Lung microvascular endothelial cell (primary cell): ENCODE measurements around the gene COL9A1. TPM values are rescaled to one million over a fixed set of nuclear protein-coding genes. Genes with fewer than 3 reads are reported as not detected.
"Not testable (repeated sequence)": the region's sequence is repeated elsewhere in the genome, so short reads cannot be mapped to it uniquely, and the experiment has no call there.

Source experiments
- DNase-seq, 2 donors: peaks; one replicate each; pipeline versions ENCODE4 v3.0.0 to v3.0.0-alpha.2; 2010; ENCODE audit warnings: low read depth in 2 of 2
- total RNA-seq: library from RNA; depleted of rRNA; stranded (reverse); fragments of >200 nt; gene quantifications from 2 replicates; pipeline ENCODE4 v1.2.1, GENCODE V29; 2014

The COL9A1 gene
- total RNA-seq, result not detected in 2 replicates

DNA sequence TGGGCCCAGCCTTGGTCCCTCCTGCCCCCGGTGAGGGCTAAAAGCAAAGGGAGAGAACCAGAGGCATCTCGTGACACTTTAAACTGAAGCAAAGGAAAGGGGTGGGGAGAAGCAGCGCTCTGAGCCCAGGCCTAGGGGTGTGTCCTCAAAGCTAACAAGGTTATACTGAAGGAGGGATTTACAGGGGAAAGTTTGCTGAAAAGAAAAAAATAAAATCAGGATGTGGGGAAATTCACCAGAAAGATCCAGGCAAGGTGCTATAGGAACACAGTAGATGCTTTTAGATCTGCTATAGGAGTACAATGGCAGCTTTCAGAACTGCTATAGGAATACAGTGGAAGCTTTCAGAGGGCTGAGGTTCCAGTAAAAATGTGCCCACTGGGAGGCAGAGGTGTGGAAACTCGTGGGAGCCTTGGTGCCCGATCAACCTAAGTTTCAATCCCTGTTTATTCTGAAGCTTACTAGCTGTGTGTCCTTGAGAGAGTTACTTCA is at the start of gene COL9A1:
COL9A1 (minus strand) TSS at position 51 of the 492 bp plus-strand sequence. CDS start 160 bp downstream, outside the sequence.
- DNase-seq, result no peak

DNA sequence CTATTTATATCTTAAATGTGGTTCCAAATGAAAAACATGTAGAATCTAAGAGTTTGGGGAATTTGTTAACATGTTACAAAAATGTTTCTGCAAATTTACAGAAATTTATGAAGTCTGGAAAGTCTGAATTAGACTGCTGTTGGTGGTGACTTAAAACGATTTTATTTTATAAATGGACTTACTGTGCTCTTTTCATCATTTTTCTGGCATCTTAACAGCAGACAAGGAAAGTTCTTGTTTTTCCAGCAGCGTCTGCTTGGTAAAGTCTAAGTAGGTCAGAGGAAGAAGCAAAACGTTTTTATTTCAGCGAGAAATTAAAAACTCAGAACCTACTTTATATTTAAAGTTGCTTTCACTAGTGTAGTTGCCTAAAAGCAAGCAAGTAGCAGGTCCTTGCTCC is 48.6 kb upstream of the COL9A1 start:
- DNase-seq, result no peak

DNA sequence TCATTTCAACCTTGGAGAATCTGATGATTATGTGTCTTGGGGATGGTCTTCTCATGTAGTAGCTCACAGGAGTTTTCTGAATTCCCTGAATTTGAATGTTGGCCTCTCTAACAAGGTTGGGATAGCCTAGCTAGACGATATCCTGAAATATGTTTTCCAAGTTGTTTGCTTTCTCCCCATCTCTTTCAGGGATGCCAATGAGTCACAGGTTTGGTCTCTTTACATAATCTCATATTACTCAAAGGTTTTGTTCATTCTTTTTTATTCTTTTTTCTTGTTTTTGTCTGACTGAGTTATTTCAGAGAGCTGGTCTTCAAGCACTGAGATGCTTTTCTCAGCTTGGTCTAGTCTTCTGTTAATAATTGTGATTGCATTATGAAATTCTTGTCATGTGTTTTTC is 42.7 kb upstream of the COL9A1 start:
- no peak for DNase-seq

DNA sequence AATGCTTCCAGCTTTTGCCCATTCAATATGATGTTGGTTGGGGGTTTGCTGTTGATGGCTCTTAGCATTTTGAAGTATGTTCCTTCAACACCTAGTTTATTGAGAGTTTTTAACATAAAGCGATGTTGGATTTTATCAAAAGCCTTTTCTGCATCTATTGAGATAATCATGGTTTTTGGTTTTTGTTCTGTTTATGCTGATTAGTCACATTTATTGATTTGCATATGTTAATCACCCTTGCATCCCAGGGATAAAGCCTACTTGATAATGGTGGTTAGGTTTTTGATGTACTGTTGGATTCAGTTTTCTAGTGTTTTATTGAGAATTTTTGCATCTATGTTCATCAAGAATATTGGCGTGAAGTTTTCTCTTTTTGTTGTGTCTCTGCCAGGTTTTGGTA is 40.4 kb upstream of the COL9A1 start:
- DNase-seq, result no peak

DNA sequence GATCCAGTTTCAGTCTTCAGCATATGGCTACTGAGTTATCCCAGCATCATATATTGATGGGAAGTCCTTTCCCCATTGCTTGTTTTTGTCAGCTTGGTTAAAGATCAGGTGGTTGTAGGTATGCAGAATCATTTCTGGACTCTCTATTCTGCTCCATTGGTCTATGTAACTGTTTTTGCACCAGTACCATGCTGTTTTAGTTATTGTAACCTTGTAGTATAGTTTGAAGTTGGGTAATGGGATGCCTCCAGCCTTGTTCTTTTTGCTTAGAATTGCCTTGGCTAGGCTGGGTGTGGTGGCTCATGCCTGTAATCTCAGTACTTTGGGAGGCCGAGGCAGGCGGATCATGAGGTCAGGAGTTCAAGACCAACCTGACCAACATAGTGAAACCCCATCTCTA is 36.9 kb upstream of the COL9A1 start:
- DNase-seq, result not testable (repeated sequence)

DNA sequence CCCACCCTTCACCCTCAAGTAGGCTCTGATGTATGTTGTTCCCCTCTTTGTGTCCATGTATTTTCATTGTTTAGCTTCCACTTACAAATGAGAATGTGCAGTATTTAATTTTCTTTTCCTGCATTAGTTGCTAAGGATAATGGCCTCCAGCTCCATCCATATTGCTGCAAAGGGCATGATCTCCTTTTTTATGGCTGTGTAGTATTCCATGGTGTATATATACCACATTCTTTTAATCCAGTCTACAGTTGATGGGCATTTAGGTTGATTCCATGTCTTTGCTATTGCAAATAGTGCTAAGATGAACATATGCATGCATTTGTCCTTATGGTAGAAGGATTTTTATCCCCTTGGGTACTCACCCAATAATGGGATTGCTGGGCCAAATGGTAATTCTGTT is 35.9 kb upstream of the COL9A1 start:
- no peak for DNase-seq

DNA sequence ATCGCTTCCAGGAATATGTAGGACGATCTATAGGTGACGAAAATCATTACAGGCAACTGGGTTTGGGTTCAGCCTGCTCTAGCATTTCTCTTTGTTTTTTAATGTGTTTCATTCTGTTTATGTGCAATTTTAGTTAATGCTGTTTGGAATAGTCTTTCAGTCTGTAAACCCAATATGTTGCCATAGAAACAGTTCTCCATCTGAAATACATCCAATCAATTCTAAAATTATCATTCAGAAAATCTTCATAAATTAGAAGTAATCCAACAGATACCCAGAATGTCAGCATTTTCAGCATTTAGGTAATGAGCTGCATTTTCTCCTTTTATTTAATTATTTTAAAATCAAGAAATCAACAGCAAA is 34.8 kb upstream of the COL9A1 start:
- DNase-seq, result no peak

DNA sequence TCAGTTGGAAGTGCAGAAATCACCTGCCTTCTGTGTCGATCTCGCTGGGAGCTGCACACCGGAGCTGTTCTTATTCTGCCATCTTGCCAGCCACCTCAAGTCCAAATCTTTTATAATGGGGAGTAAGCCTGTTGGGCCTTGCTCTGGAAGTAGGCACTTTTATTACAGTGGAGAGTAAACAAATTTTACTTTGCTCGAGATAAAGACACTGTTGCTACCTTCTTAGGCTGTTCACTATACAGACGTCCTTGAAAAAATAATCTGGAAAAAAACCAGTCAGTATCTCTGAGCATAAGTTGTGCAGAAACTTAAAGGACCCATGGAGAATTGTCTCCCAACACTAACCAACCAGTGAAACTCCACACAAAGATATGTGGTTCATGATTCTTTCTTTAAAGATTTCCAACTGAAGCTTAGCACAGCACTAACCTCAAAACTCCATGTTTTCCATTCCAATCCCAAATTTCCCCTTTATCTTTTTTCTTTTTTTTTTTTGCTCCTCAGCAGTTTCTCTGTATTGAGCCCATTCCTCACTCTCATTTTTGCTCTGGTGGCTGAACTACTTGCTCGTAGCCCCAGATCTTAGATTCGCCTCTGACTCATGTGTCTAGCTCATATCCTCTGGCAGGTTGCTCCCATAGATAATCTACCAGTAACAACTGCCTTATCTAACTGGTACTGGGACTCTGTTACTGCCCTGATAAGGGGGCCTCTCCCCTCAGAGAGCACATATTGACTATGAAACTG is 34.3 kb upstream of the COL9A1 start:
- DNase-seq, result no peak

DNA sequence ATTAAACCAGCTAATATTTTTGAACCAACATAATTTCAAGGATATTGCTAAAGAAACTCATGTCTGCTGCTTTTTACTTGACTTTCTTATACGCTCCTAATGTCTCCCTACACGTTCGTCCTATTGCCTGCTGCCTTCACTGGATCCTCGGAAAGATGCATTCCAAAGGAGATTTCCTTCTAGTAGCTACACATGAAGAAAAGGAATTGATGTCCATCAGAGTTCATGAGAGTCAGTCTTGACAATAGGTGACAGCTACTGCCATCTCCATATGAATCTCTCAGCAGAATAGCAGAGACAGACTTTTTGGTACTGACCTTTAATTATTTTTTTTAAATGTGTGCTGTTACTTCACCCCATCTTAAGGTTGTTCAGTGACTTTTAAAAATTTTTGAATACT is 24.2 kb upstream of the COL9A1 start:
- no peak for DNase-seq

DNA sequence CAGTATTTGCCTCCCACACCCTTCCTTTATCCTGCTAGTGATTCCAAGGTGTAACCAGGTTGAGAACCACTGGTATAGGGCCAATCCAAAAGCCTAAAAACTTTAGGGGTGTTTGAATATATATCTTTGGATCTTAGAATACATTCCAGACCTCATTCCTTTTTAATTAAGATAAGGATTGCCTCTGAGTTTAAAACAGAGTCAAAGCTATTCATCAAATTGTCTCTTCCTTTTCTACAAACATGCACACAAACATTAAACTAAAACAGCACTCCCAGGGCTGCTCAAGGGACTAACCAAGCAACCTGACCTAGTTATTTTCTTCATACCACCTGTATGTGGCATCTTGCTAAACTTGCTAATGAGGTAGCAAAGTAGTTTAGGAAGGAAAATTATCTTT is 22.1 kb upstream of the COL9A1 start:
- DNase-seq, result no peak

DNA sequence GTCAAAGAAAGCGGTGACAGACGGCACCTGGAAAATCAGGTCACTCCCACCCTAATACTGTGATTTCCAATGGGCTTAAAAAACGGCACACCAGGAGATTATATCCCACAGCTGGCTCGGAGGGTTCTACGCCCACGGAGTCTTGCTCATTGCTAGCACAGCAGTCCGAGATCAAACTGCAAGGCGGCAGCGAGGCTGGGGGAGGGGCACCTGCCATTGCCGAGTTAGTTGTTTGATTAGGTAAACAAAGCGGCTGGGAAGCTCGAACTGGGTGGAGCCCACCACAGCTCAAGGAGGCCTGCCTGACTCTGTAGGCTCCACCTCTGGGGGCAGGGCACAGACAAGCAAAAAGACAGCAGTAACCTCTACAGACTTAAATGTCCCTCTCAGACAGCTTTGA is 14.9 kb upstream of the COL9A1 start:
- not testable (repeated sequence) for DNase-seq

DNA sequence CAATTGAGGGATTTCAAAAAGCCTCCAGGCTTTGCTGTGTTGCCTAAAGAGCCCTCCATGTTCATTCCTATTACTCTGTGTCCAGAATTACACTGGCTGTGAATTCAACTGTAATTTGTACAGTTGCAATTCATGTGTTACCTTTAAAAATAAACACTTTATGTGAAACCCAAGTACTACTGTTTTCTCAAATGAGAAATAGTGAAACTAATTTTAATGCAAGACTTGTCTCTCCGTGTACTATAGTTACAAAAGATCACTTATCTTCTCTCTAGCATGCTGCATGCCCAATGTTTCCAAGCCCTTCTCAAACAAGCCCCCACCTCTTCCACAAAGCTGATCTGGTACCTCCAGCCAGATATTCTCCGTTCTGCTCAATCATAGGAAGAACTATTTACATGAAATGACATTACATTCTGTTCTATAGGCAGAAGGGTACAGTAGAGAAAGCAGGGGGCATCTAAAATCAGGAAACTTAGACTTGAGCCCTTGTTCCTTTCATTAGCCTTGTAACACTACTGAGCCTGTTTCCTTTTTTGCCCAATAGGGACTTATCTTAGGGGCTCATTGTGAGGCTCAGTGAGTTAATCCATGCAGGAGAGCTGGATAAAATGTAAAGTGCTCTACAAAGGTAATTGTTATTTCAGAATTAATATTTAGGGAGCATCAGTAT is 12.3 kb upstream of the COL9A1 start:
- DNase-seq, result no peak

DNA sequence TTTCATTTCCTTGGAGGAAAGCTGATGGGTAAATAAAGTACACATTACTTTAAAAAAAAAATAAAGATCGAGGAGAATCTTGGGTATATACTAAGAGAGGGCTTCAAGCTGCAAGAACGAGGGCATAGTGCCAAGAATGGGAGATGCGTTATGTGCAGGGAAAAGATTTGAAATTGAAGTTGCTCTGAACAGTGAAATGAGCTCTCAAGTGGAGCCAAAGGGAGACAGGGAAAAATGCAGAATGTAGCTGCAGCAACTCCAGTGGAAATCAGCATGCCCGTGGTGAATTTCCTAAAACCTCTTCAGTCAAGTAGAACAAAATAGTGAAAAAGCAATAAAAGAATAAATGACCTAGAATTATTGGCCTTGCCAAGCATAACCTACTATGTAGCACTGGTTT is 11.4 kb upstream of the COL9A1 start:
- no peak for DNase-seq

DNA sequence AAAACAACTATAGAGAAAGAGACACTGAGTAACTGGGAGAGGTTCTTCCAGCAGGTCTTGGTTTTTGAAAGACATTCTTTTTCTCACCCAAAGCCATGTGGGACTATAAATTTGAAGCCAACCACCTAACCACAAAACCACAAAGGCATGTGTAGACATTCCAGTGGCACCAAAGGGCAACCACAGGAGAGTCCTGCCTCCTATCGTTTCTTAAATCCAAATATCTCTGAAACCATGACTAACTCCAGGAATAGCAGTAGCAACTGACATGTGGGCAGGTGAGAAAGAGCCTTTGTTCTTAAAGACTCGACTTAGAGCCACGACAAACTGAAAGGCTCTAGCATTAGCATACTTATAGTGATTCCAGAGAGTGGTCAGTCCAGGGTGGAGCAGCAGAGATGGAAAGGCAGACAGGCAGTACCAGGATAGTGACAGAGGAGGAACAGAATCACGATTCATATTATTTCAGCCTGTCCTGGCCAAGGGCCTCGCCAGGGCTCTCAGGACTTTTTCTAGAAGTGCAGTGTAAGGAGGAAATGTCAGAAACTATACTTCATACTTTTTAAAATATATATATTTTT is 9.4 kb upstream of the COL9A1 start:
- peak in 1 of 2 donors; percentile 6 for DNase-seq

DNA sequence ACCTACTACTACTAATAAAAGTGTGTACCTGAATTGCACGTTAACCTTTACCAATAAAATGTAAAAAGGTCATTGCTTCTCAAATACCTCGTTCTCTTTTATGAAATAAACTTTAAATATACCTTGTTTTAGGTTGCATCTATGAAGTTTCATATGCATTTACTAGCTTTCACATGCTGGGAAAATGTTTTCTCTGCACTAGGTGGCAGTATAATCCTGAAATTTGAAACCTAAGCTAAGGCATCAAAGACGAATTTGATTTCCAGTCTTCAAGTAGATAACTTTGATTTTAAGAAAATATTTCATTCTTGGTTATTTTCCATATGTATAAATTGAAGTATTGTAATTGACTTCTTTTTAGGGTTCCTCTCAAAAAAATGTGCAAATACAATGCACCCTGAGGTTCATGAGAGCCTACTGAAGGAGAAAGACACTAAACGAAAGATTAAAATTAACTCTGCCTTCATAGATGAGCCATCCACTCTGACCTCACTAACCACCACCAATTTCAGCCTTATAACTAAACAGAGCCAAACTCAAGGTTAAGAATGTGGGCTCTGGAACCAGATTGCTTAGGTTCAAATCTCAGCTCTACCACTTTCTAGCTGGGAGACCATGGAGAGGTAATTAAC is 7.3 kb upstream of the COL9A1 start:
- peak; percentile 50 to 55 for DNase-seq

DNA sequence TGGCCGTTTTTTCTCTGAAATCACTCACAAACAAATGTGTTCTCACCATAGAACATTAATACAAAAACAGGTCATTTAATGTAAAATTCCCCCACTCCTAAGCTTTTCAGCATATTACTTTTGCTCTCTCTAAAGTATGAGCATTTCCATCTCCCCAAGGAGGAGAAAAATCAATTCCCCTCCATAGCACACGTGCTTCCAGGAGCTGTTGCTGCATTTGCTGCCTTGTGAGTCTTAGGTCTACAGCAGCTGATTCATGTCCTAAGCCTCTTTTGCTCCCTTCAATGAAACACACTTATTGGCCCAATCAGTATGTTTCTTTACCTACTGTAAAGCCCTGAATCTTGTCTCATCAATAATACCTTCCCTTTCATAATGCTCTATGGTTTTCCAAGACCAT is 6.4 kb upstream of the COL9A1 start:
- no peak for DNase-seq

DNA sequence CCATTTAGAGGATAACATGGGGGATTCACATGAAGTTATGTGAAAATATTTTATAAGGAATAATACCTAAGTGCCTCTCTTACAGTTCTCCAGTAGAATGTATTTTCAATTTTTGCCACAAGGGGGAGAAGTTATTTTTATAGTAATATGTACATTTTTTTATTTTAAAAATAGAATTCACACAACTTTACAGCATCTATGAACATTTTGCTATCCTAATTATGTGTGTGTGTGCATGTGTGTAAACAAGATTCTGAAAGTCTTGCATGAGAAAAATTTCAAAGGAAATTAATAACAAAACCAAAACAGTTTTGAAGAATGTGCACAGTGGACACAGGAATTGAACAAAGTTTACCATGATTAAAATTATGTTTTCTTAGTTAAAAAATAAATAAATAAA is 5.3 kb upstream of the COL9A1 start:
- DNase-seq, result not testable (repeated sequence)

DNA sequence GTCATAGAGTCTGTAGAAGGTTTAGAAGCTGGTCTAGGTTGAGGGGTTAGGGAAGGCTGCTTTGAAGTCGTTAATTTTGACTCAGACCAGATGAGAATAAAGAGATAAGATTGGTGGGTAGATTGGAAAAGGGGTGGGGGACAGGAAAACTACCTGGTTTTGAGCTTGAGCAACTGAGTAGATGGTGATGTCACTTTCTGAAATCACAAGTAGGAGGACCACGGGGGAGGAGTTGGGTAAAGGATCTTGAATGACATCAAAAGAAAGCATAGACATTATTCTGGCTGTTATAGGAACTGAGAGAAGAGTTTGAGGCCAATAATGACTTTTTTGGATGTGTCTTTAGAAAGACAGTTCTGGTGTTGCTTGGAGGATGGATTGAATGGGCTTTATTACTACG is 4.1 kb upstream of the COL9A1 start:
- no peak for DNase-seq

DNA sequence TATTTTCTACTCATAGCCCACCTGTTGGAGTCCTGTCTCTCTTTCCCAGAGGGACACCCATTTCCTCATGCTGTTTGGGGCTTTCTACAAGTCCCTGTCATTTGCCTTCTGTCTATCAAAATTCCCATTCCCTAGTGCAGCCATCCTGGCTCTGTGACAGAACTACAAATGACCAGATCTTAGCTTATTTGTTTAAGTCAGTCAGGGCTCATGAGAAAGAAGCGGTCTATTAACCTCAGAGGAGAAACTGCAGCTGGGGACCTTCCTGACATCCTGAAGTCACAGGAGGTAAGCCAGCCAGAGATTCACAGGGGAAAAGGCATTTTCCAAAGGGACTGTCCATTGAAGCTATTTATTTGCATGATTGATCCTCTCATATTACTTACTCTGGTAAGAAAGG is 1.7 kb upstream of the COL9A1 start:
- no peak for DNase-seq

DNA sequence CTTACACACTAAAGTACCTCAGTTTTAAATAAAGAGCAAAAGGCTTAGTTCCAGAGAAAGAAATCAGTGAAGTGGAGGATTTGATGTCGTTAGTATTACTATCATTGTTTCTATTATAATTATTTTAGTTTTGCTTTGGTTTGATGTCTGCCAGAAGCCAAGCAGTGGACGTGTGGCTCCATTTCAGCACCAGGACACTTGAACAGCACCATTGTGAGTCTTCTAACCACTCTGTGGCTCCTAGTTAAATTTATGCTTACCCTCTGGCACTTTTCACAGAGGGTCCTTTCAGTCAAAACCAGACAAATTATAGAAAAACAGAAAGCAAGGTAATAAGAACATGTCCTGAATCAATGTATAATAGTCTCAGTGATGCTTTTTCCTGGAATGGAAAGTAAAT is 3.4 kb downstream of the COL9A1 start:
- peak; percentile 3 to 23 for DNase-seq

DNA sequence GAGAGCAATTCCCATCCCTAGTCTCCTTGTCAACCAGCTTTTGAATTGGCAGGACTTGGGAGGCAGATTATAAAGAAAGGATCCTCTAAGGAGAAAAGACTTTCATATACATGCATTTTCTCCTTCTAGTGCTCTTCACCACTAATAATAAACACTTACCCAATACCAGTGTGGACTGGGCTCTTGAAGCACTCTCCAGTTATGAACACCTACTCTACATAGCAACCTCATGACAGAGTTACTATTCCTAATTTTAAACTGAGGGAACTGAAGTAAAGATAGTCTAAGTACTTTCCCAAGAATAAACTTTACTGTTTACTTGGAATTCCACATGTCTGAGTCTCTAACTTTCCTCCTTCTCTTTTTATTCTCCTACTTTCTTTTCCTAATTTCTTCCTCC is 4.8 kb downstream of the COL9A1 start:
- DNase-seq, result no peak

DNA sequence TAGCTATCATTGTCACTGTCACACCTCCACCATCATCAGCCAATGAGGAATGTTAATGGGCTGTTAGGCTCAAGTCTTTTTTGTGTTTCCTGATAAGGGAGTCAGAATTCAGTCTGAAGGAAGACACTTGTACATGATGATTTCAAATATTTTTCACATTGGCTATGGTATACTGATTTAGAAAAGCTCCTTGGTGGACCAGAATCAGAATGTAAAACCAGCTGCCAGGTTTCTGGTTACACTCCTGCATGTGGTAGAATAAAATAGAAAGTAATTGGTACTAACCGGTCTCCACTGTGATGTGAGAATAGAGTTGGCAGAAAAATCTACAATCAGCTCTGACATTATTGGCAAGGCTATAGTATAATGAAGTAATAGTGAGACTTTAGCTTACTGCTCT is 10.7 kb downstream of the COL9A1 start:
- DNase-seq, result no peak
